Suprapubic skin (tissue), 4 donors: ENCODE results near the gene EDARADD.
"Not testable (repeated sequence)": the region's sequence is repeated elsewhere in the genome, so short reads cannot be mapped to it uniquely, and the experiment has no call there.

ENCODE experiments used
- POLR2A ChIP-seq, 2 donors: fragments of 450-650 bp; IDR thresholded peaks; one replicate each; pipeline ENCODE4 v1.6.1; 2017; ENCODE audit warnings: antibody characterized with exemption in 2 of 2, mild to moderate bottlenecking in 2 of 2, moderate library complexity in 2 of 2
- POLR2AphosphoS5 ChIP-seq, 3 donors: sonication (generic); formaldehyde crosslinking; IDR thresholded peaks; one replicate each; pipeline ENCODE4 v1.6.1; 2017; ENCODE audit warnings: antibody characterized with exemption in 3 of 3
- TF ChIP-seq, protein P1 (sequence below), 2 donors: fragments of 200-600 bp in 1 of 2; fragments of 450-650 bp in 1 of 2; sonication (generic) in 1 of 2; IDR thresholded peaks; one replicate each; pipeline ENCODE4 v1.5.1; 2016 to 2019; ENCODE audit warnings: antibody characterized with exemption in 2 of 2, mild to moderate bottlenecking in 1 of 2, moderate library complexity in 1 of 2

- not testable (repeated sequence) for TF ChIP-seq POLR2AphosphoS5, POLR2A (IDR thresholded peaks at IDR 0.05)
- TF ChIP-seq, protein P1, sequence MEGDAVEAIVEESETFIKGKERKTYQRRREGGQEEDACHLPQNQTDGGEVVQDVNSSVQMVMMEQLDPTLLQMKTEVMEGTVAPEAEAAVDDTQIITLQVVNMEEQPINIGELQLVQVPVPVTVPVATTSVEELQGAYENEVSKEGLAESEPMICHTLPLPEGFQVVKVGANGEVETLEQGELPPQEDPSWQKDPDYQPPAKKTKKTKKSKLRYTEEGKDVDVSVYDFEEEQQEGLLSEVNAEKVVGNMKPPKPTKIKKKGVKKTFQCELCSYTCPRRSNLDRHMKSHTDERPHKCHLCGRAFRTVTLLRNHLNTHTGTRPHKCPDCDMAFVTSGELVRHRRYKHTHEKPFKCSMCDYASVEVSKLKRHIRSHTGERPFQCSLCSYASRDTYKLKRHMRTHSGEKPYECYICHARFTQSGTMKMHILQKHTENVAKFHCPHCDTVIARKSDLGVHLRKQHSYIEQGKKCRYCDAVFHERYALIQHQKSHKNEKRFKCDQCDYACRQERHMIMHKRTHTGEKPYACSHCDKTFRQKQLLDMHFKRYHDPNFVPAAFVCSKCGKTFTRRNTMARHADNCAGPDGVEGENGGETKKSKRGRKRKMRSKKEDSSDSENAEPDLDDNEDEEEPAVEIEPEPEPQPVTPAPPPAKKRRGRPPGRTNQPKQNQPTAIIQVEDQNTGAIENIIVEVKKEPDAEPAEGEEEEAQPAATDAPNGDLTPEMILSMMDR (IDR thresholded peaks at IDR 0.05) = not testable (repeated sequence)
These were observed 95.1 kb downstream of the EDARADD start for GRCh38 chr1:236489161-236489560.
